ENCODE data around the gene GOLGA5. TPM values are rescaled to one million over a fixed set of nuclear protein-coding genes. Genes with fewer than 3 reads are reported as not detected.

Gene GOLGA5
- total and polyA plus RNA-seq, 2 of the 13 experiments (the other 11 are each of a cell fraction or from before 2014, with no cell fraction given): 31.0 to 40.0 TPM

- no peak for TF ChIP-seq FOXK2 (IDR thresholded peaks at IDR 0.05)
- TF ChIP-seq NCOA1 (CRISPR knock-in tag; IDR thresholded peaks at IDR 0.05): no peak
- TF ChIP-seq, protein P1, sequence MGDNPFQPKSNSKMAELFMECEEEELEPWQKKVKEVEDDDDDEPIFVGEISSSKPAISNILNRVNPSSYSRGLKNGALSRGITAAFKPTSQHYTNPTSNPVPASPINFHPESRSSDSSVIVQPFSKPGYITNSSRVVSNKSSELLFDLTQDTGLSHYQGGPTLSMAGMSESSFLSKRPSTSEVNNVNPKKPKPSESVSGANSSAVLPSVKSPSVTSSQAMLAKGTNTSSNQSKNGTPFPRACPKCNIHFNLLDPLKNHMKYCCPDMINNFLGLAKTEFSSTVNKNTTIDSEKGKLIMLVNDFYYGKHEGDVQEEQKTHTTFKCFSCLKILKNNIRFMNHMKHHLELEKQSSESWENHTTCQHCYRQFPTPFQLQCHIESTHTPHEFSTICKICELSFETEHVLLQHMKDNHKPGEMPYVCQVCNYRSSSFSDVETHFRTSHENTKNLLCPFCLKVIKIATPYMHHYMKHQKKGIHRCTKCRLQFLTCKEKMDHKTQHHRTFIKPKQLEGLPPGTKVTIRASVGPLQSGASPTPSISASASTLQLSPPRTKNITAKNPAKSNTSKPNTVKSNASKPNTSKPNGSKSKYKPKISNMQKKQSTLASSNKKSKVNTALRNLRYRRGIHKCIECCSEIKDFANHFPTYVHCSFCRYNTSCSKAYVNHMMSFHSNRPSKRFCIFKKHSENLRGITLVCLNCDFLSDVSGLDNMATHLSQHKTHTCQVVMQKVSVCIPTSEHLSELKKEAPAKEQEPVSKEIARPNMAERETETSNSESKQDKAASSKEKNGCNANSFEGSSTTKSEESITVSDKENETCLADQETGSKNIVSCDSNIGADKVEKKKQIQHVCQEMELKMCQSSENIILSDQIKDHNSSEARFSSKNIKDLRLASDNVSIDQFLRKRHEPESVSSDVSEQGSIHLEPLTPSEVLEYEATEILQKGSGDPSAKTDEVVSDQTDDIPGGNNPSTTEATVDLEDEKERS (CRISPR knock-in tag; IDR thresholded peaks at IDR 0.05): no peak
- TF ChIP-seq SYNCRIP (IDR thresholded peaks at IDR 0.05; ENCODE audit: insufficient read depth, low read depth, low read length): no peak
- peak; percentile 100 for TF ChIP-seq ZNF335 (CRISPR knock-in tag; IDR thresholded peaks at IDR 0.05)
- peak; percentile 52 for TF ChIP-seq E2F1 (CRISPR knock-in tag; IDR thresholded peaks at IDR 0.05)
- TF ChIP-seq, protein P2, sequence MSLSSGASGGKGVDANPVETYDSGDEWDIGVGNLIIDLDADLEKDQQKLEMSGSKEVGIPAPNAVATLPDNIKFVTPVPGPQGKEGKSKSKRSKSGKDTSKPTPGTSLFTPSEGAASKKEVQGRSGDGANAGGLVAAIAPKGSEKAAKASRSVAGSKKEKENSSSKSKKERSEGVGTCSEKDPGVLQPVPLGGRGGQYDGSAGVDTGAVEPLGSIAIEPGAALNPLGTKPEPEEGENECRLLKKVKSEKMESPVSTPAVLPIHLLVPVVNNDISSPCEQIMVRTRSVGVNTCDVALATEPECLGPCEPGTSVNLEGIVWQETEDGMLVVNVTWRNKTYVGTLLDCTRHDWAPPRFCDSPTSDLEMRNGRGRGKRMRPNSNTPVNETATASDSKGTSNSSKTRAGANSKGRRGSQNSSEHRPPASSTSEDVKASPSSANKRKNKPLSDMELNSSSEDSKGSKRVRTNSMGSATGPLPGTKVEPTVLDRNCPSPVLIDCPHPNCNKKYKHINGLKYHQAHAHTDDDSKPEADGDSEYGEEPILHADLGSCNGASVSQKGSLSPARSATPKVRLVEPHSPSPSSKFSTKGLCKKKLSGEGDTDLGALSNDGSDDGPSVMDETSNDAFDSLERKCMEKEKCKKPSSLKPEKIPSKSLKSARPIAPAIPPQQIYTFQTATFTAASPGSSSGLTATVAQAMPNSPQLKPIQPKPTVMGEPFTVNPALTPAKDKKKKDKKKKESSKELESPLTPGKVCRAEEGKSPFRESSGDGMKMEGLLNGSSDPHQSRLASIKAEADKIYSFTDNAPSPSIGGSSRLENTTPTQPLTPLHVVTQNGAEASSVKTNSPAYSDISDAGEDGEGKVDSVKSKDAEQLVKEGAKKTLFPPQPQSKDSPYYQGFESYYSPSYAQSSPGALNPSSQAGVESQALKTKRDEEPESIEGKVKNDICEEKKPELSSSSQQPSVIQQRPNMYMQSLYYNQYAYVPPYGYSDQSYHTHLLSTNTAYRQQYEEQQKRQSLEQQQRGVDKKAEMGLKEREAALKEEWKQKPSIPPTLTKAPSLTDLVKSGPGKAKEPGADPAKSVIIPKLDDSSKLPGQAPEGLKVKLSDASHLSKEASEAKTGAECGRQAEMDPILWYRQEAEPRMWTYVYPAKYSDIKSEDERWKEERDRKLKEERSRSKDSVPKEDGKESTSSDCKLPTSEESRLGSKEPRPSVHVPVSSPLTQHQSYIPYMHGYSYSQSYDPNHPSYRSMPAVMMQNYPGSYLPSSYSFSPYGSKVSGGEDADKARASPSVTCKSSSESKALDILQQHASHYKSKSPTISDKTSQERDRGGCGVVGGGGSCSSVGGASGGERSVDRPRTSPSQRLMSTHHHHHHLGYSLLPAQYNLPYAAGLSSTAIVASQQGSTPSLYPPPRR (CRISPR knock-in tag; IDR thresholded peaks at IDR 0.05; ENCODE audit: borderline replicate concordance): no peak
- TF ChIP-seq SPEN (CRISPR knock-in tag; IDR thresholded peaks at IDR 0.05; ENCODE audit: low read depth): peak; percentile 98
- no peak for TF ChIP-seq ZFP82 (CRISPR knock-in tag; IDR thresholded peaks at IDR 0.05; ENCODE audit: borderline replicate concordance)
- peak; percentile 24; the same call in 1 of the 2 replicates for TF ChIP-seq ZBTB8A (CRISPR knock-in tag; IDR thresholded peaks at IDR 0.05; ENCODE audit: borderline replicate concordance, low read depth)
- no peak for TF ChIP-seq ZBTB43 (CRISPR knock-in tag; conservative IDR thresholded peaks at IDR 0.05)
- TF ChIP-seq ZNF10 (CRISPR knock-in tag; IDR thresholded peaks at IDR 0.05; ENCODE audit: borderline replicate concordance, low read depth): no peak
- TF ChIP-seq SMARCE1 (IDR thresholded peaks at IDR 0.05; ENCODE audit: borderline replicate concordance): no peak
- no peak for TF ChIP-seq CHCHD3 (CRISPR knock-in tag; IDR thresholded peaks at IDR 0.05)
- TF ChIP-seq CENPX (CRISPR knock-in tag; IDR thresholded peaks at IDR 0.05): no peak
- TF ChIP-seq MBD4 (IDR thresholded peaks at IDR 0.05; ENCODE audit: borderline replicate concordance, low read length): no peak
- TF ChIP-seq ATM (IDR thresholded peaks at IDR 0.05; ENCODE audit: borderline replicate concordance): no peak
- no peak for TF ChIP-seq PAX8 (CRISPR knock-in tag; IDR thresholded peaks at IDR 0.05; ENCODE audit: borderline replicate concordance)
These were observed at the start of gene GOLGA5 (continued) for GRCh38 chr14:92793709-92794546.

All from HepG2 (cell line).